ENCODE data around the gene DNAJC21.

The DNAJC21 gene

GRCh38 chr5:34941936-34942335 is 12.6 kb downstream of the DNAJC21 start:
- H2AFZ ChIP-seq (ENCODE audit: low read depth, low read length, severe bottlenecking): no peak overlapping the region

DNA sequence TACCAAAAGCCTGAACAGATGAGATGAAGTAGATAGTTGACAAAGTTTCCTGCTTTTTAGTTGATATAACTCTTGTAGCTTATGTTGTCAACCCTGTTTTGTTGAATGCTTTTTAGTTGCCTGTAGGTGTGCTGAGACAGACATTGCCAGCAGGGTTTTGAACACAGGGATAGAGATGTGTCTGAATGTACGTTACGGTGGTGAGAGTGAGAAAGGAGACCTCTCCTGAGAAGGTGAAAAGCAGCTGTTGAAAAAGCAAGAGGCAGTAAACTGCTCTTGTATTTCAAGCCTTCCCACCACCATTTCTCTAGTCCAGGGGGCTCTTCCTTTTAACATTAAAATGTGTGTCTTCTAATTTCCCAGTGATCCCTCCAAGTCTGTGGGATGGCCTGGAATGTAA is 14.7 kb downstream of the DNAJC21 start:
- Histone ChIP-seq H4K20me1 (ENCODE audit: low read depth, low read length) (no peaks in the 10 kb centered on the region), H3K79me2 (ENCODE audit: insufficient read depth, low read length) (no peaks in the 10 kb centered on the region), H3F3A (ENCODE audit: insufficient read depth) (no peaks in the 10 kb centered on the region), H3K9me3 (ENCODE audit: insufficient read depth, low read length) (no peaks in the 10 kb centered on the region), H3K27ac (ENCODE audit: low read depth, low read length) (no peak overlapping the region), H3K4me2 (ENCODE audit: low read depth, low read length, poor library complexity, severe bottlenecking) (no peak overlapping the region), H3K36me3 (ENCODE audit: low read length) (peaks cover 37% of the 10 kb centered on the region; the same call in 1 of the 2 replicates), H3K9me2 (replicated peaks; ENCODE audit: insufficient read depth, low read length) (no peaks in the 10 kb centered on the region), H2AFZ (ENCODE audit: low read depth, low read length, severe bottlenecking) (no peak overlapping the region), H3K9ac (ENCODE audit: low read length) (no peak overlapping the region), H3K27me3 (ENCODE audit: low read length) (no peaks in the 10 kb centered on the region), H3K4me3 (ENCODE audit: insufficient read depth, low read length, poor library complexity, severe bottlenecking) (no peak overlapping the region)
- no peak for TF ChIP-seq EZH2phosphoT487 (conservative IDR thresholded peaks at IDR 0.05; ENCODE audit: low read length)
- TF ChIP-seq CTCF (IDR thresholded peaks at IDR 0.05; ENCODE audit: insufficient read depth, low read length, poor library complexity, severe bottlenecking): no peak

More at GRCh38 chr5:34941936-34942335, 12.6 kb downstream of the DNAJC21 start:
- no peaks in the 10 kb centered on the region for H3K79me2 ChIP-seq (ENCODE audit: insufficient read depth, low read length)
- H3F3A ChIP-seq (ENCODE audit: insufficient read depth): no peaks in the 10 kb centered on the region
- peaks cover 42% of the 10 kb centered on the region; the same call in 1 of the 2 replicates for H3K36me3 ChIP-seq (ENCODE audit: low read length)
- H3K9me3 ChIP-seq (ENCODE audit: insufficient read depth, low read length): no peaks in the 10 kb centered on the region
- H3K27me3 ChIP-seq (ENCODE audit: low read length): no peaks in the 10 kb centered on the region
- no peak overlapping the region for H3K4me2 ChIP-seq (ENCODE audit: low read depth, low read length, poor library complexity, severe bottlenecking)
- no peak overlapping the region for H3K27ac ChIP-seq (ENCODE audit: low read depth, low read length)
- no peak overlapping the region for H3K4me3 ChIP-seq (ENCODE audit: insufficient read depth, low read length, poor library complexity, severe bottlenecking)
- TF ChIP-seq EZH2phosphoT487 (conservative IDR thresholded peaks at IDR 0.05; ENCODE audit: low read length) (no peak), CTCF (IDR thresholded peaks at IDR 0.05; ENCODE audit: insufficient read depth, low read length, poor library complexity, severe bottlenecking) (no peak)
- H3K9ac ChIP-seq (ENCODE audit: low read length): no peak overlapping the region
- H3K9me2 ChIP-seq (replicated peaks; ENCODE audit: insufficient read depth, low read length): no peaks in the 10 kb centered on the region
- H4K20me1 ChIP-seq (ENCODE audit: low read depth, low read length): no peaks in the 10 kb centered on the region

- H3K9me3 ChIP-seq (ENCODE audit: insufficient read depth, low read length): no peaks in the 10 kb centered on the region
- H3K4me3 ChIP-seq (ENCODE audit: insufficient read depth, low read length, poor library complexity, severe bottlenecking): no peak overlapping the region
- H3K36me3 ChIP-seq (ENCODE audit: low read length): peaks cover 36% of the 10 kb centered on the region; the same call in 1 of the 2 replicates
- no peaks in the 10 kb centered on the region for H3F3A ChIP-seq (ENCODE audit: insufficient read depth)
- no peaks in the 10 kb centered on the region for H3K27me3 ChIP-seq (ENCODE audit: low read length)
- H3K4me2 ChIP-seq (ENCODE audit: low read depth, low read length, poor library complexity, severe bottlenecking): no peak overlapping the region
- TF ChIP-seq CTCF (IDR thresholded peaks at IDR 0.05; ENCODE audit: insufficient read depth, low read length, poor library complexity, severe bottlenecking) (no peak), EZH2phosphoT487 (conservative IDR thresholded peaks at IDR 0.05; ENCODE audit: low read length) (no peak)
- H2AFZ ChIP-seq (ENCODE audit: low read depth, low read length, severe bottlenecking): no peak overlapping the region
- H3K27ac ChIP-seq (ENCODE audit: low read depth, low read length): no peak overlapping the region
- H3K9me2 ChIP-seq (replicated peaks; ENCODE audit: insufficient read depth, low read length): no peaks in the 10 kb centered on the region
- no peaks in the 10 kb centered on the region for H4K20me1 ChIP-seq (ENCODE audit: low read depth, low read length)
- no peaks in the 10 kb centered on the region for H3K79me2 ChIP-seq (ENCODE audit: insufficient read depth, low read length)
- H3K9ac ChIP-seq (ENCODE audit: low read length): no peak overlapping the region
These were observed 15.2 kb downstream of the DNAJC21 start for GRCh38 chr5:34944460-34945047.
